ENCODE measurements around the gene P4HA2.

- TF ChIP-seq EZH2phosphoT487 (IDR thresholded peaks at IDR 0.05; ENCODE audit: low read length) (no peak), CTCF (IDR thresholded peaks at IDR 0.05; ENCODE audit: low read length) (no peak), EZH2 (optimal IDR thresholded peaks at IDR 0.05; ENCODE audit: low read depth, low read length) (no peak)
Observed at GRCh38 chr5:132209901-132210545, 17.6 kb downstream of the P4HA2 start.

Measured in MM.1S (cell line).